SIG-M5 (cell line): ENCODE data around the gene SLC1A1.
"Not testable (repeated sequence)": the region's sequence is repeated elsewhere in the genome, so short reads cannot be mapped to it uniquely, and the experiment has no call there.

ENCODE experiments used
- DNase-seq: peaks from one replicate; lab custom pipeline; 2025; lab: John Stamatoyannopoulos, UW

Gene SLC1A1

GRCh38 chr9:4579001-4579400 lies 88.7 kb downstream of the SLC1A1 start:
- no peak for DNase-seq

- no peak for DNase-seq
Measured at GRCh38 chr9:4581035-4581760, 90.9 kb downstream of the SLC1A1 start.

DNA sequence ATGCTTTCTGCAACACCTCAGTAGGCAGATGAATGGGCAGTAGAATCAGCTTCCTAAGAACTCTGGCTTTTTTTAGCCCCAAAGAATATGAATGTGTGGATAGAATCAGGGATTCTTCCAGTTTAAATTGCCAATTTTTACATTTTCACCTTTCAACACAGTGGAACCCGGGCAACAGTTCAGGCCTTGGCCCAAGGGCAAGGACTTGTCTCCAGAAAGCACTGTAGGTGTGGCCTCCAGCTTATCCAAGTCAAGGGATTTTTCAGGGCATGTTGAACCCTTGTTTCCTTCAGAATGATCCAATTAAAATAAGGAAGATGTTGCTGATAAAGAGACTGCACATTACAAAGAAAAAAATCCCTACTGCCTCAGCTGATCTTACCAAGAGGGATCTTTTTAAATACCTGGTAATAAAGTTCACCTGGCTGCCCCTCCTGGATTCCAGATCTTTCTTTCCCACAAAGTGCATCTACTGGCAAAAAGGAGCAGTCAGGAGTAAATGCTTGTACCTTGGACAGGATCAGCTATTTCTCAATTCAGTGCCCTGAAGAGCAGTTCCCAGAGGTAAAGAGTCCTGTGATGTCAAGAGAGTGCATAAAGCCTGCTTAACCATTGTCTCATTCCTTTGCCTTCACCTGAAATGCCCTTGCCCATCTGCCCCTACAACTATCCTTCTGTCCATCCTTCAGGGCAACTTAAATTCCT lies 91.7 kb downstream of the SLC1A1 start:
- no peak for DNase-seq

- no peak for DNase-seq
Measured at GRCh38 chr9:4583001-4583400, 92.7 kb downstream of the SLC1A1 start.

- DNase-seq: no peak
Measured at GRCh38 chr9:4584636-4585035, 94.4 kb downstream of the SLC1A1 start.

DNA sequence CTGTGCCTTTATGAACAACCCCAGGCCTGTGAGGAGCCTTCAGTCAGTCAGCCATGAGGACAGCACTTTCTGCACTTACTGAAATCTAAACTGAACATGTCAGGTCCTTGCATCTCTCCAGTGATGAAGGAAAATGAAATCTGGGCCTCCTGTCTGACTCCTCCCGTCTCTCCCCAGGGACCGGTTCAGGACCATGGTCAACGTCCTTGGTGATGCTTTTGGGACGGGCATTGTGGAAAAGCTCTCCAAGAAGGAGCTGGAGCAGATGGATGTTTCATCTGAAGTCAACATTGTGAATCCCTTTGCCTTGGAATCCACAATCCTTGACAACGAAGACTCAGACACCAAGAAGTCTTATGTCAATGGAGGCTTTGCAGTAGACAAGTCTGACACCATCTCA lies 94.9 kb downstream of the SLC1A1 start:
- DNase-seq: no peak

DNA sequence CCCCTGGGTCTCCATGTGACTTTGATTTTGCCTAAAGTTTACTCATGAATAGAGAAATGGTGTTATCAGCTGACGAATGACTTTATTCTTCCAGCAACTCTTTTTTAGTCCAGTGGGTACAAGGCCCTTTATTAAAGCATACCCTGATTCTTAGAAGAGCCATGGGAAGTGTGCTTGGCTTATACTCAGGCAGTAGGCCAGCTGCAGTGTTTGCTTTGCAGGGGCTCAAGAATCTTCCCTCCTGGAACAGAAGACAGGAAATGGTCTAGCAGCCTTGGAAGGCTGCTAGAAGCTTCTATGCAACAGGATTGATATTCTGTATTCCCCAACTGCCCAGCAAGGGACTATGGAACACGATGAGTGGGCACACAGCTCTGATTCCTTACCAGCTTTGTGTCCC lies 98.5 kb downstream of the SLC1A1 start:
- no peak for DNase-seq

GRCh38 chr9:4590430-4591122 lies 100.3 kb downstream of the SLC1A1 start:
- DNase-seq: no peak

GRCh38 chr9:4591123-4591500 lies 100.8 kb downstream of the SLC1A1 start:
- no peak for DNase-seq

GRCh38 chr9:4592295-4592694 lies 102.0 kb downstream of the SLC1A1 start:
- peak; percentile 51 for DNase-seq

DNA sequence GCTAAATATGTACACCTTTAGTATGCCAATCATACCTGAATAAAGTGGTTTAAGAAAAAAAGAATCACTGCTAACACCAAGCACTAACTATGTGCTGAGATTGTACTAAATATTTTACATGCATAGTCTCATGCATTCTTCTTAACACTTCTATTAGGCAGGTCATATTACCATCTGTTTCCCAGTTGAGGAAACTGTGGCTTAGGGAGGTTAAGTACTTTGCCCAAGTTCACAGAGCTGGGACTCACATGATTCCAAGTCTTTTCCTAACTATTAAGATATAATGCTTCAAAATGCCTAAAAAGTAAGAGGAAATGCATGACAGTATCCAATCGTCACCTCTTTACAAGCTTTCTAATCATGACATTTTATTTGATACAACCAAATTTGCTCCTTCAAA lies 102.6 kb downstream of the SLC1A1 start:
- DNase-seq: no peak

DNA sequence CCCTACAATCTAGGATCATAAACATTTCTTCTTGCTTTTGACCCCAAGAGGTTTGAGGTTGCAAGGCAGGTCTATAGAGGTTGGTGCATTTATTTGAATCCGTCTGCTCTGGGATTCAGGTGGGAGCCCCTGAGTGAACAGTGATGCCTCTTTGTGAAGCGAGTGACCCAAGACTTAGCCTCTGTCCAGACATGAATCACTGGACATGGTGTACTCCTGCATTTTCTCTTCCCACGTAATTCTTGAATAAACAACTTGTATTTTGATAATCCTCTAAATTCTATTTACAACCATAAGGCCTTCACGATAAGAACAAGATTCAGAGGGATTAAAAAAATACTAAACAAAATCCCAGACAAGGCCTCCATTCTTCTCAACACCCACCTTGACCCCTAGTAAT lies 104.3 kb downstream of the SLC1A1 start:
- DNase-seq: no peak

- DNase-seq: no peak
Measured at GRCh38 chr9:4594994-4595393, 104.7 kb downstream of the SLC1A1 start.

DNA sequence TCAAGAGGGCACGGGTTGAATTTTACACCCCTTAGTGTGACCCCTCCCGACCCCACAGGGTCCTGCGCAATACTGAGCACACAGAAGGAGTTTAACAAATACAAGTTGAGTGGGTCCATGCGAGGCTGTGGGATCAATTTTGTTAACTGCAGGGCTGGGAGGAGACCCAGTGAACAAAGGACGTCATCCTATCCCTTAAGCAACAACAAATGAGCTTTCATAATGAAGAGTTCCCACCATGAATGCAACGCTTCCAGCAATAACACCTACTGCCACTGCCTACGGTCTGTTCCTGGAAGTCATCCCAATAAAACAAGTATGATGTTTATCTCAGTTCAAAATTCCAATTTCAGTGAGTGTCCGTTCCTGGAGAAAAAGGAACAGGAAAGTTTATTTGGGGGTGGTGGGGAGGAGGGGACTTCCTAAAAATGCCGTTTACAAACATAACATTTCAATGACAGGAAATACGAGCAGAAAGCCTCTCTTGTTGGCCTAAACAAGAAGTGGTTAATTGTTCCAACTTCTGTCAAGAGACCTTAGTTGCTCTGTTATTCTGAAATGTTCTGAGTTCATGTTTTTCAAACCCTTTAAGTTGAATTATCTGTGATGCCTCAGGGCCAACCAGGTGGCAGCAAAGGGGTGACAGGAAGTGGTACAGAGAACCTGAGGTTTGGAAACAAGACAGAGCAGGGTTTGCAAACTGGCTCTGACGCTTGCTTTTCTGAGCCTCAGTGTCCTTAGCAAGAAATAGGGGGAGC lies 106.1 kb downstream of the SLC1A1 start:
- DNase-seq: no peak

- no peak for DNase-seq
Measured at GRCh38 chr9:4600368-4600767, 110.1 kb downstream of the SLC1A1 start.

GRCh38 chr9:4603830-4604229 lies 113.6 kb downstream of the SLC1A1 start:
- no peak for DNase-seq

DNA sequence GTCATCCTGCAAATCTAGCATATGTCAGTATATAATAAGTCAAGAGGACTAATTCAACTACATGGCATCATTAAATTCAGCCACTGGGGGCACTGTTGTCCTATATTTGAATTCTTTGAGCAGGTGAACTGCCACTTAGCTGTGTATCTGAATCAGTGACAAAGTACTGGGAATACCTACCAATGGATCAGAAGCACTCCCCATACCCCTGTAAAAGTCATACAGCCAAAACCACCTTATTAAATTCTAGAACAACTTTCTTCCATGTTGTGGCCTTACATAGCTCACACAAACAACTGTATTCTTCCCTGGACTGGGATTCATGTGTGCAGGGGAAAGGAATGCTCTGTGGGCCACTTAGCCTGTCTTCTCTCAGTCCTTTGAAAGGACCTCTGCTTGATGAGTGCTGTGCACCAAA lies 114.4 kb downstream of the SLC1A1 start:
- DNase-seq: no peak

- DNase-seq: not testable (repeated sequence)
Measured at GRCh38 chr9:4606033-4606432, 115.8 kb downstream of the SLC1A1 start.

DNA sequence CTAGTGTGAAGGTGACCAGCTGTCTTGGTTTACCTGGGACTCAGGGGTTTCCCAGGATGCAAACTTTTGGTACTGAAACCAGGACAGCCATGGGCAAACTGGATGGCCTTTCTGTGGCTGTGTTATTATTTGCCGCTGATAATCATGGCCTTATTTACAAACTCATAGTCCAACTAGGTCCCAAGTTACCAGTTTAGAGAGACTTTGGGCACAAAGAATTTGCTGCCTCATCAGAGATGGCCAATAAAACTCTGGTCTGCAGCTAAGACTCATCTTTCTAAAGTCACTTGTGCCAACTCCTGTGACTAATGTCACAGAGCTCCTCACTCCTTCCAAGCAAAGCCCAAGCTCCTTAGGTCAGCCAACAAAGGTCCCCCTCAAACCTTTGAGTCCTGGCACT lies 124.4 kb downstream of the SLC1A1 start:
- no peak for DNase-seq

- no peak for DNase-seq
Measured at GRCh38 chr9:4615251-4615650, 125.0 kb downstream of the SLC1A1 start.

- no peak for DNase-seq
Measured at GRCh38 chr9:4615778-4616177, 125.5 kb downstream of the SLC1A1 start.

DNA sequence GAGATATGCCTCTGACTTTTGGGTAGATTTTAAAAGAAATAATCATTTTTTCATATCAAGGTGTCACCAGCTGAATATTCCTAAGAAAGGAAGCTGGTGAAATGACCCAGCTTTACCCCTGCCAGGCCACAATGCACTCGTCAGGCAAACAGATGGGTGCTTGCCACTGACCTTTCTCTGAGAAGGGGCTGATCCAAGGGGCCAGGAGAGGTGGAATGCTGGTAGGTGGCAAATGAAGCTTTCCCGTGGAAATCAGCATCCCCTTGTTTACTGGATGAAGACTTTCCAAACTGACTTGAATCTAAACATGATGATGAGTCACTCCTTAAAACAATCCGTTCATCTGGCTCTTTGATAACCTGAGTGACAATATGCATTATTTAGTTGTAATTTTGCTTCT lies 127.5 kb downstream of the SLC1A1 start:
- DNase-seq: no peak
